Kidney epithelial cell (primary cell): ENCODE measurements around the gene NDUFS5. TPM values are rescaled to one million over a fixed set of nuclear protein-coding genes. Genes with fewer than 3 reads are reported as not detected.
A peak's percentile ranks its signal among the peaks of the same experiment; 100 is the strongest.
"Not testable (repeated sequence)": the region's sequence is repeated elsewhere in the genome, so short reads cannot be mapped to it uniquely, and the experiment has no call there.

Experiments
- DNase-seq: peaks from one replicate; pipeline ENCODE4 v3.0.0-alpha.2; 2010; ENCODE audit warnings: low read depth
- H3K27me3 ChIP-seq: 2 replicates; pipeline ENCODE4 v1.6.0; 2011; ENCODE audit warnings: low read length; ENCODE audit not compliant: control insufficient read depth, insufficient read depth
- H3K36me3 ChIP-seq: 2 replicates; pipeline ENCODE4 v1.5.1; 2011; ENCODE audit warnings: low read length; ENCODE audit not compliant: control insufficient read depth, insufficient read depth
- H3K4me3 ChIP-seq: 2 replicates; pipeline ENCODE4 v1.5.1; 2011; ENCODE audit warnings: low read depth, mild to moderate bottlenecking, control low read depth, low read length
- CTCF ChIP-seq: IDR thresholded peaks from 2 replicates; pipeline ENCODE4 v1.5.1; 2011; ENCODE audit warnings: mild to moderate bottlenecking, moderate library complexity, low read length, control low read depth, inconsistent platforms; ENCODE audit not compliant: insufficient read depth, poor library complexity, severe bottlenecking
- total RNA-seq: library from RNA; depleted of rRNA; stranded (reverse); fragments of >200 nt; gene quantifications from 2 replicates; pipeline ENCODE4 v1.2.3, GENCODE V29; 2015

Gene NDUFS5
- 318 and 403 TPM in 2 replicates for total RNA-seq

GRCh38 chr1:39026051-39026865 lies at the start of gene NDUFS5:
Gene NDUFS5 (plus strand): TSS chr1:39026350. CDS start chr1:39028725, 2,375 bp downstream.
- Histone ChIP-seq H3K36me3 (peaks cover 2% of the 10 kb centered on the region), H3K4me3 (peak within 1 kb of the TSS; percentile 61), H3K27me3 (no peaks in the 10 kb centered on the region)
- DNase-seq = peak; percentile 88
- no peak for TF ChIP-seq CTCF

- H3K4me3 ChIP-seq, DNase-seq, H3K36me3 ChIP-seq, H3K27me3 ChIP-seq: not testable (repeated sequence)
Measured at GRCh38 chr1:38977399-38978244, 48.5 kb upstream of the NDUFS5 start.

- not testable (repeated sequence) for DNase-seq, H3K4me3 ChIP-seq, H3K27me3 ChIP-seq, H3K36me3 ChIP-seq
Measured at GRCh38 chr1:38978245-38978542, 48.0 kb upstream of the NDUFS5 start.

- DNase-seq, H3K27me3 ChIP-seq, H3K4me3 ChIP-seq, H3K36me3 ChIP-seq: not testable (repeated sequence)
Measured at GRCh38 chr1:38979380-38979779, 46.8 kb upstream of the NDUFS5 start.

- no peak for DNase-seq
- no peak for TF ChIP-seq CTCF
- H3K36me3 ChIP-seq = no peaks in the 10 kb centered on the region
- H3K27me3 ChIP-seq = no peaks in the 10 kb centered on the region
- no peak overlapping the region for H3K4me3 ChIP-seq
Measured at GRCh38 chr1:38989979-38990378, 36.2 kb upstream of the NDUFS5 start.

- H3K4me3 ChIP-seq = peak overlapping the region; percentile 53
- no peaks in the 10 kb centered on the region for H3K27me3 ChIP-seq
- no peak for DNase-seq
Measured at GRCh38 chr1:38990386-38990737, 35.8 kb upstream of the NDUFS5 start.

More at GRCh38 chr1:38990386-38990737, 35.8 kb upstream of the NDUFS5 start:
- no peak for TF ChIP-seq CTCF
- H3K36me3 ChIP-seq = no peaks in the 10 kb centered on the region
